SIG-M5 (cell line): ENCODE results near the gene DISC1.

Experiments used
- DNase-seq: peaks from one replicate; lab custom pipeline; 2025; lab: John Stamatoyannopoulos, UW

DISC1 gene

GRCh38 chr1:231991231-231991630 is 364.6 kb downstream of the DISC1 start:
- DNase-seq, result no peak

GRCh38 chr1:231993968-231994455 is 367.4 kb downstream of the DISC1 start:
- DNase-seq, result no peak

DNA sequence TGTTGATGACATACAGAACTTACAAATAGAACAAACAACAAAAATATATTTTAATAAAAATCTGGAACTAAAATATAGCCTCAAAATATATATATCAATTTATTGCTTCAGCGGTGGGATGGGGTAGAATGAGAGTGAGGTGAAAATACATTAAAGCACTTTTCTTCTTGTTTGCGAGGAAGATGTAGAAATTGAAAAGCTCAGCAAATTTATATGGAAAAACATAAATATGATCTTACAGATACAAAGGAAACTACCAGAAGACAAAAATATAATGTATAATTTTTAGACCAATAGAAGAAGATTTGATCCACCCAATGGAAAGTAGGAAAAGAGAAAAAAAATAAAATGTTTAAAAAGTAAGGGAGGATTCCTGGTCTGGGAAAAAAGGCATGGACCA is 372.2 kb downstream of the DISC1 start:
- no peak for DNase-seq

GRCh38 chr1:232005300-232005699 is 378.7 kb downstream of the DISC1 start:
- no peak for DNase-seq

- DNase-seq, result no peak
These were observed 383.2 kb downstream of the DISC1 start for GRCh38 chr1:232009741-232010140.

DNA sequence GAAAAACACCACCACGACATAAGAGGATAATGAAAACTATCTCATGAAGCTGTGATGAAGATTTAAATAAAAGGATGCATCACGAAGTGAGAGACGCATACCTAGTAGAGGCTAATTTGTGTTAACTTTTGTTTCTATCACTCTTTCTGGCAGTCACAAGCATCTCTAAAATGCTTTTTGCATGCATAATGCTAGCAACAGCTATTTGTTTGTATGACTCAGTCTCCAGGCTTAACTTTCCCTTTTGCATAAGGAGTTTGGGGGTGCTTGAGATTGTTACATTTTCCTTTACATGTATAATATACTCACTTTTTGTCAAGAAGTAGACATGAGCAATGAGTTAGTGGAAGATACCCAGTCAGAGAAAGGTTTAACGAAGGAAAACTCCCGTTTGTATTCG is 385.4 kb downstream of the DISC1 start:
- DNase-seq, result no peak

GRCh38 chr1:232012773-232013386 is 386.3 kb downstream of the DISC1 start:
- DNase-seq, result no peak

GRCh38 chr1:232014941-232015340 is 388.4 kb downstream of the DISC1 start:
- DNase-seq, result no peak

DNA sequence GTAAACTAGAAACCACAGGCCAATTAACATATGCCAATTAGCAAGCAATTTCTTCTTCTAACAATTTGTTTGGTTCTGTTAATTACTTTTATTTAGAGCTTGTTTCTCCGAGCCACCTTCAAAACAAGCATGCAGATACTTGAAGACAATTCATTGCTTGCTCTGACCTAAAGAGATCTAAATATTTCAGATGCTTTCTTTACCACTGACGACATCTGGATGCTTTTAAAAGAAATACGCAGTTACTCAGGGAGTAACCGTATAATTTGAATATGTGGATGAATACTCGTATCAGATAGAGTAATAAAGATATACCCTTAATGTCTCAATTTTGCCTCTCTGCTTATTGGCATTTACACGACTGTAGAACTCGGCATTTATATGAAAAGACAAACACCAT is 390.0 kb downstream of the DISC1 start:
- DNase-seq, result no peak

DNA sequence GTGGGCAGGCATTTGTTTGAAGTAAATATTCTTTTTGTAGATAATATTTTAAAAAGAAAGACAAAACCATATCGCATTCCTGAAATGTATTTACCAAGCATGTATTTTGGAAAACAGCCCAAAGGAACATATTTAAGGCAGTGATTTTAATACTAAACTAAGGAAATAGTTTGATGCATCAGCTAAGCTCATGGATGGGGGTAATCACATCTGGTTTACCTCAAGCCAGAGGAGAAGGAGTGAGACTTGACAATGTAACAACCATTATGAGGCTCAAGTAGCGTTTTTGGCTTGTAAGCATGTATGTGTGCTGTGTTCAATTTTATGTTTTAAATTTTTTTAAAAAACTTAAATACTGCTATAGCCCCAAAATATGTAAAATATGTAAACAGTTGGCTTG is 390.5 kb downstream of the DISC1 start:
- no peak for DNase-seq

GRCh38 chr1:232017759-232018158 is 391.2 kb downstream of the DISC1 start:
- DNase-seq, result no peak

DNA sequence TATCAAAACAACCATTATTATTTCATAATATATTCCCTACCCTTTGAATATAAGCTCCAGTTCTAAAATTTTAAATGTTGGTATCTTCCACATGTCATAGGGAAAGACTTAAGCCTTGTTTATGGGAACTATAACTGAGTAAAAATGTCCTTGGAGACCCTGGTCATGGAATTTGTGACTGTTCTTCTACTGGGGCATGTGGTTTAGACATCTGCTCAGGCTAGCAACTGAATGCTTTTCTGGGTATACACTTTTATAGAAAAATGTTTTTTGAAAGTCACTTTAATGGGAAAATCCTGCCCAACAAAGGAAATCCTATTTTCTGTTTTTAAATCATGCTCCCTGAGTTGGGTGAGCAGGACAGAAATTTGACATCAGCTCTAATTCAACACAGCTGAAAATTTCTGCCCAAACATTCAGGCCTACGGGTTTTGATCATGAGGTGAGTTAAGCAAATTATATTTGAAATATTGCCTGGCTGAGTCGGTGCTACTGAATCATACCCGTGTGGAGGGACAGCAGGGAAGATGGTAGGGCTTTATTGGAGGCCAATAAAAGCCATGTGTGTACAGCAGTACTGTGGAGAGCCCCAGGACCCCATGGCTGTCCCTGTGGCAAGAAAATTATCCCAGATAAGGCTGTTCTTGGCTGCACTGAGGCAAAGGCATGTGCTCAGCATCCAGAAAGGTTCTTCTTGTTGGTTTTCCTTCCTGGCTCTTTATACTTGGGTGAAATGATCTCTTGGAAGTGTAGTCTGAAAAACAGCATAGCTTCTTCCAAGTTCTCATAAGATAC is 391.8 kb downstream of the DISC1 start:
- DNase-seq, result no peak

GRCh38 chr1:232019026-232019340 is 392.4 kb downstream of the DISC1 start:
- no peak for DNase-seq

- no peak for DNase-seq
These were observed 393.8 kb downstream of the DISC1 start for GRCh38 chr1:232020352-232020751.

GRCh38 chr1:232029315-232029714 is 402.7 kb downstream of the DISC1 start:
- no peak for DNase-seq

- DNase-seq, result no peak
These were observed 404.6 kb downstream of the DISC1 start for GRCh38 chr1:232031156-232031555.

DNA sequence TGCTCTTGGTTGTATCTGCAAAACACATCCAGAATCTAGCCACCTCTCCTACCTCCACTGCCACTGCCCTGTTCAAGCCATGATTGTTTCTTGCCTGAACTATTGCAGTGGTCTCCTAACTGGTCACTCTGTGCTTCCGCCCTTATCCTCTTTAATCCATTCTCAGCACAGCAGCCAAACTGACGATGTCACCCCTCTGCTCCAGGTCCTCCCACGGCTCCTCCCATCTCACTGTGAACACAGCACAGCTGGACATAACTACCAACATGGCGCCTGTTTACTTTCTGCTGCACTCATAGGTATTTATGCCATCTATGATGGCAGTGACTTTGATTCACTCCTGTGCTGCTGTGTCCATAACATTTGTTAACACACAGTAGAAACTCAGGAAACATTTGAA is 406.7 kb downstream of the DISC1 start:
- DNase-seq, result no peak

DNA sequence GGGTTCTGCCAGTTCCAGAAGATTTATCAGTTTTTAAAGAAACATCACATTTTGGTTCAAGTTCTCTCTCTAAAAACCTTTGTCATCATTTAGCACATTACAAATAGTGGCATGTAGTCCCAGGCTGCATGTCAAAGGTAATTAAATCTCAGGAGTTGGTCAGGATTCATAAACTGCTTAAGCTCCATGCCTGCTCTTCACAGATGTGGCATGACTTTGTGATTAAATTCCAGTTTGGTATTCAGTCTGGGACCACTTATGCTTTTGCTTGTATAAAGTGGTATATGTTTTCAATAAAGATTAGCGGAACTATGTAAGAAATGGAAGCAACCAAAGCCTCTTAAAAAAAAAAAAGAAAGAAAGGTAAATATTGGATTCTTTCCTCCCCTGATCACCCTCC is 408.0 kb downstream of the DISC1 start:
- no peak for DNase-seq

DNA sequence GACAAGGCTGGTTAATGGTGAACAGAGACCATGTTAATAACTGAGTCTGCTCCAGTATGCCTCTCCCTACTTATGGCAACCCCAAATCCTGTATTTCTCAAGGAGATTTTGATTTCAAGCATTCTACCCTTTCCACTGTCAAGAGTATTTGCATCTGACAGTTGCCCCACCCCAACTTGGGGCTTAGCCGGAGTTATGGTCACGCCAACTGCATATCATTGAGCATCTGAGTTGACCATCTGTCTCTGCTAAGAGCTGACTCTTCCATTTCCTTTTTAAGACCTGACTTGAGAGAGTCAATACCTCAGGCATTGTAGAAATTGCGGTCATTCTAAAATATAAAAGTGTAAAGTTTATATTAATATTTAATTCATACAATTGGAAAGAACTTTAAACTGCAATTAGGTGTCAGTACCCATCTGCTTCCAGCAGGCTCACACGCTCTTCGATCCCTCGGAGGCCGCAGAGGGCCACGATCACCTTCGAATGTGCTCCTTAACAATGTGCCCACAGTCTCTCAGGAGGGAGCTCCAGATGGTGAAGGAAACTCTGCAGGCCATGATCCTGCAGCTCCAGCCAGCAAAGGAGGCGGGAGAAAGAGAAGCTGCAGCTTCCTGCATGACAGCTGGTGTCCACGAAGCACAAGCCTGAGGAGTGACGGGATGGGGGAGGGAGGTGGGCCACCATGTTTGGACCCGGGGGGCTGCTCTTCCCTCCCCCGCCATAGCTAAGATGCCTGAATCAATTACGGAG is 409.8 kb downstream of the DISC1 start:
- DNase-seq, result no peak

GRCh38 chr1:232037774-232038388 is 411.3 kb downstream of the DISC1 start:
- no peak for DNase-seq

DNA sequence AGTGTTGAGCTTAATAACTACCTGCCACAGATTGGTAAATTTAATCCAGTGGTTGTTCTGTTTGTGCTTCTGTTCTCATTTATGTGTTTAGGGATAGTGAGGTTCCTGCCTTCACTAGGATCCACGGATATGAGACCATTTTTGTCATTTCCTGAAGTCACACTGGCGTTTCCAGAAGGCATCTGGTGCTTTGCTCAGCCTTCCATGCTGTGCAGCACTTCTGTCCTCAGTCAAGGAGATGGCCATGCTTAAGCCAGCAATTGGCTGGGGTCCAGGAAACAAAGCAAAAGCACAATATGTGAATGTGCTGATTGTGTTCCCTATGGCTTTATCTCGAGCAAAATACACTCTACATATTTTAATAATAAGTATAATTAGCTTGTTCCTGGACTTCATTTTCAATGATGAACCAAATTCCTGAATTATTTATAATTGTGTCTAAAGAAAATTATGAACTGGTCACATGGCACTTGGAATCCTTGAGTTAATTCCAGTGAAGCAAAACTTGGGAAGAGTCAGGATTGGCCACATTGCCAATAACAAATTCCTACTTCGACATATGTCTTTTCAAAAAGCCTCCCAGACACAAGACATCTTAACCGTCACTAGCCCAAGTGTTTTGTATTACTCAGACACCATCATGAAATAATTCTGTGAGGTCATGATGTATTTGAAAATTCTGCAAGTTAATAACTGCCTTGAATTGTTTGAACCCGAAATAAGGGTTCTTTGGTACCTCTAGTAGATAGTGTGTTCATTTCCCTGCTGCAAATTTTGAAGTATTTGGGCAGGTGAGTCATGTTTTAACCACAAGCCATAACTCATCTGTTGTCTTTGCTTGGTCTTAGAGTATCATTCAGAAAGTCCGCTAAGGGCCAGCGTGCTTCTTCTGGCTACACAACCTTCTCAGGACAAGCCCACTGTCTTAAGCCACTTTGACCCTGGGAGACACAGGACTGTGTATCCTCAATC is 412.4 kb downstream of the DISC1 start:
- no peak for DNase-seq
